Measurements from ENCODE around the gene MGAT1.

MGAT1 gene

DNA sequence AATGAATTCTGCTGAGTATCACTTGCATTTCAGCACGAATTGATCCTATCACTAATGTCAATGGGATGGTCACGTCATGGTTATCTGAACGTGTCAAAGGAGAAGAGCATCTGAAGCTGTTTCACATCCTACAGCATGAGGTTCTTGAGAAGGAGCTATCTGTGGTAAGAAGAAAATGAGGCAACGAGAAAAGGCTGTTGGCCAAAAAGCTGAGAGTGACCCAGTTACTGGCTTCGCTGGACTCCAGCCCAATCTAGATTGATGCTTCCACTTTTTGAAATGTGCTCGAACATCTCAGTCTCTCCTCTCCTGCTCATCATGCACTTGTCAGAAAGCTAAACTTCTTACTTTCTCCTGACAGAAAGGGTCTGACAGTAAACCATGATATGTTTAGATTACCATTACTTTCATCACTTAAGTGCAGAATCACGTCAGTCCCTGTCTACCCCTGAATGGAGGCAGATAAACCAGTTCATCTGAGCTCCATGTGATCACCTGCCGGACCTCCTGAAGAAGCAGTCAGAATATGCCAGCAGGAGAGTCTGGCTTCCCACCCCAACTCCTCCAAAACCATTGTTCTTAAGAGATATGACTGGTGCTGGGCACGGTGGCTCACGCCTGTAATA lies 22.5 kb downstream of the MGAT1 start:
- no peak for TF ChIP-seq CTCF (IDR thresholded peaks at IDR 0.05)
- Histone ChIP-seq H3K4me3 (no peak overlapping the region), H3K27ac (no peak overlapping the region)
- no peak for DNase-seq (ENCODE audit: low spot score)

DNA sequence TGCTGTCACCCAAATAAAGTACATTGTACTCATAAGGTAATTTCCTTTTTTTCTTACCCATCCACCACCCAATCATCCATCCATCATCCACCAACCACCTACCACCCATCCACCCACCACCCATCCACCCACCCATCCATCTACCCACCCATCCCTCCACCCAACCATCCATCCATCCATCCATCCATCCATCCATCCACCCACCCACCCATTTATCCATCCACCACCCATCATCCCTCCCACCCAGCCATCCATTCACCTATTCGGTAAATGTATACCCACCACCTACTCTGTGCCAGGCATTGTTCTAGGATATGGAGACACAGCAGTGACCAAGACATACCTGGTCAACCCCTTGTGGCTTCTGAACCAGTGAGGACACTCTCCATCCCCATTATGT lies 25.1 kb downstream of the MGAT1 start:
- no peak for TF ChIP-seq CTCF (IDR thresholded peaks at IDR 0.05)
- Histone ChIP-seq H3K27ac (no peak overlapping the region), H3K4me3 (no peak overlapping the region)
- DNase-seq (ENCODE audit: low spot score), result no peak

DNA sequence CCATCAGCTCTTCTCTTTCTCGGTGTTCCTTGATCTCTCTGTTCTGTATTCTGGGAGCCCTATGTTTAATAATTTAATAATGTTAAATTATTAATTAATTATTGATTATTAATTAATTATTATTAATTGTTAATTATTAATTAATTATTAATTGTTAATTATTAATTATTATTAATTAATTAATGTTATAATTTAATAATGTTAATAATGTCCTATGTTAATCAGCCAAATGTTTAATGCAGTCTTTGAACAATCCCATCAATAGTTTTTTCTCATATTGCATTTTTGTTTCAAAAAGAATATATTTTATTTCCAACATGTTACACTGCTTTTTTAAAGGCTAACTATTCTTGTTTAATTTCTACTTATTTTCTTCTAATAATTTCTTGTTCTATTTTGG lies 26.2 kb downstream of the MGAT1 start:
- DNase-seq (ENCODE audit: low spot score), result no peak
- Histone ChIP-seq H3K27ac (no peak overlapping the region), H3K4me3 (no peak overlapping the region)
- no peak for TF ChIP-seq CTCF (IDR thresholded peaks at IDR 0.05)

DNA sequence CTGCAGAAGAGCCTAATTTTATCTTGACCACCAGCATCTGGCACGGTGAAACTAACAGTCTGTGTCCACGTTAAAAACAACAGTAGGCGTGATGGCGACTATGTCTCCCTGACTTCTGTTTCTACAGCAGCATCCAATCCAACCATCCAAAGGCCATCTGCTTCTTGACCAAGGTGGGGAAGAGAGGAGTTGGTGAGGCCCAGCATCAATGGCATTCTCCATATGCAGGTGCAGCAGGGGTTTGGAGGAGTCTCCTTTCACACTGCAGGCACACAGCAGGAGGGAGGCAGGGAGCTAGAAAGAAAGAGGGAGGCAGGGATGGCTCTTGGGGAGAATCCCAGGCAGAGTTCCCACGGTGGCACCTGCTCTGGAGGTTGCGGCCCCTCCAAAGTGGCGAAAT lies 27.0 kb downstream of the MGAT1 start:
- Histone ChIP-seq H3K4me3 (no peak overlapping the region), H3K27ac (no peak overlapping the region)
- no peak for TF ChIP-seq CTCF (IDR thresholded peaks at IDR 0.05)
- DNase-seq (ENCODE audit: low spot score), result no peak

DNA sequence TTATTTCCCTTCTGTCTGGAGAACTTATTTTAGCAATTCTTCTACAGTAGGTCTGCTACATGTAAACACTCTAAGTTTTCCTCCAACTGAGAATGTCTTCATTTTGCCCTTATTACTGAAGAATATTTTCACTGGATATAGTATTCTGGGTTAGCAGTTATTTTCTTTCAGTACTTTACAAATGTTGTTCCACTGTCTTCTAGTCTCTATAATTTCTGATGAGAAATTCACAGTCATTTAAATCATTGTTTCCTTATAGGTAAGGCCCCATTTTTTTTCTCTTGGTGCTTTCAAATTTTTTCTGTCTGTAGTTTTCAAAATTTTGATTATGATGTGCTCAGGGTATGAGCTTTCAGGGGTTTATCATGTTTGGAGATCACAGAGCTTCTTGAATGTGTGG lies 30.8 kb downstream of the MGAT1 start:
- TF ChIP-seq CTCF (IDR thresholded peaks at IDR 0.05), result no peak

GRCh38 chr5:180769821-180770220 lies 32.8 kb downstream of the MGAT1 start:
- H3K4me3 ChIP-seq, result no peak overlapping the region
- TF ChIP-seq CTCF (IDR thresholded peaks at IDR 0.05), result no peak
- DNase-seq (ENCODE audit: low spot score), result no peak
- H3K27ac ChIP-seq, result no peak overlapping the region

More for the DNA sequence above, 30.8 kb downstream of the MGAT1 start:
- no peak for DNase-seq (ENCODE audit: low spot score)
- no peak overlapping the region for H3K4me3 ChIP-seq
- H3K27ac ChIP-seq, result no peak overlapping the region

DNA sequence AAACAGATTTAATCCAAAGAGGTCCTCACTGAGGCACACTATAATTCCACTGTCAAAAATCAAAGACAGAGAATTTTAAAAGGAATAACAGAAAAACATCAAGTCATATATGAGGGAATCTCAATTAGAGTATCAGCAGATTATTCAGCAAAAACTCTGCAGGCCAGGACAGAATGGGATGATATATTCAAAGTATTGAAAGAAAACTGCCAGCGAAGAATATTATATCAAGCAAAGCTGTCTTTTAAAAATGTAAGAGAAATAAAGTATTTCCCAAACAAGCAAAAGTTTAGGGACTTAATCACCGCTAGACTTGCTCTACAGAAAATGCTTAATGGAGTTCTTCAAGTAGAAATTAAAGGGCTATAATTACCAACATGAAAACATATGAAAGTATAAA lies 47.0 kb downstream of the MGAT1 start:
- H3K4me3 ChIP-seq, result no peak overlapping the region
- no peak for TF ChIP-seq CTCF (IDR thresholded peaks at IDR 0.05)
- DNase-seq (ENCODE audit: low spot score), result no peak
- H3K27ac ChIP-seq, result no peak overlapping the region
